ENCODE data around the gene MGAT4A. TPM values are rescaled to one million over a fixed set of nuclear protein-coding genes. Genes with fewer than 3 reads are reported as not detected.

Gene MGAT4A
- total RNA-seq, 2 donors from 2014 or later = 79.7 to 99.0 TPM

DNA sequence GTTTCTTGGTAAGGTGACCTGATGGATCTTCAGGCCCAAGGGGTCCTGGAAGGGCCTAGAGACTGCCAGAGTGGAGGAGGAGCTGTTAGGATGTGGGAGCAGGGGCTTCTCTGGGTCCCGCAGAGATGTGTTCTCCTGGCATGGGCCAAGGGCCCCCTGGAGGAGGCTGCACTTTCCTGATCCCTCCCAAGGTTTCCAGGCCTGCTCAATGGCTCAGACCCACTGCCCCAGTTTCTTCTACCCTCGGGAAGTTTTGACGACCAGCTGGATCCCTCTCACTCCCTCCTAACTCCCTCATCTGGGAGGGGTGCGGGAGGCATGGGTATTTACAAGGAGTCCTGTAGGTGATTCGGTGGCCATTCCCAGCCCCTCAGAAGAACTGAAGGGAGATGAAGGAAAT lies 158.7 kb downstream of the MGAT4A start:
- Mint-ChIP-seq H3K9me3 (no peaks in the 10 kb centered on the region), H3K27ac (peak overlapping the region; percentile 58), H3K36me3 (ENCODE audit: low read depth) (peaks cover 86% of the 10 kb centered on the region), H3K4me1 (peaks cover under 1% of the 10 kb centered on the region), H3K27me3 (no peaks in the 10 kb centered on the region), H3K4me3 (no peak overlapping the region)
- ATAC-seq (replicated peaks) = no peak

DNA sequence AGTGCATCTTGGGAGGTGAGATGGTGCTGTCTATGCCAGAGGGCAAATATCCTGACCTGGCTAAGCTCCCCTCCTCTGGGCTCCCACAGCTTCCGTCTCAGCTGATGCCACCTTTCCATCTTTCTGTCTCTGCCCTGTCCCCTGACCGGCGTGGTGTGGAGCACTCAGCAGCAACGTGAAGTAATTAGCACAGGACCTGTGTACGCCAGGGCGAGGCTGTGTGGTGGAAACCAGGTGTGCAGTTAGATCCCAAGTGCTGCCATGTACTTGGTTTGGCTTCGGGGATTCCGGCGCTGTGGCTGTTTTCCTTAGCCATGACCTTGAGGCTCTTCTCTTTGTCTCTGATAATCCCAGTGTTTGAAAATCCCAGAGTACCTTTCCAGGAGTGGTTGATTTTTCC lies 159.1 kb downstream of the MGAT4A start:
- Mint-ChIP-seq H3K9me3 (no peaks in the 10 kb centered on the region), H3K27me3 (no peaks in the 10 kb centered on the region), H3K36me3 (ENCODE audit: low read depth) (peaks cover 86% of the 10 kb centered on the region), H3K27ac (peak overlapping the region; percentile 58), H3K4me3 (no peak overlapping the region), H3K4me1 (peaks cover 5% of the 10 kb centered on the region)
- ATAC-seq (replicated peaks) = no peak

DNA sequence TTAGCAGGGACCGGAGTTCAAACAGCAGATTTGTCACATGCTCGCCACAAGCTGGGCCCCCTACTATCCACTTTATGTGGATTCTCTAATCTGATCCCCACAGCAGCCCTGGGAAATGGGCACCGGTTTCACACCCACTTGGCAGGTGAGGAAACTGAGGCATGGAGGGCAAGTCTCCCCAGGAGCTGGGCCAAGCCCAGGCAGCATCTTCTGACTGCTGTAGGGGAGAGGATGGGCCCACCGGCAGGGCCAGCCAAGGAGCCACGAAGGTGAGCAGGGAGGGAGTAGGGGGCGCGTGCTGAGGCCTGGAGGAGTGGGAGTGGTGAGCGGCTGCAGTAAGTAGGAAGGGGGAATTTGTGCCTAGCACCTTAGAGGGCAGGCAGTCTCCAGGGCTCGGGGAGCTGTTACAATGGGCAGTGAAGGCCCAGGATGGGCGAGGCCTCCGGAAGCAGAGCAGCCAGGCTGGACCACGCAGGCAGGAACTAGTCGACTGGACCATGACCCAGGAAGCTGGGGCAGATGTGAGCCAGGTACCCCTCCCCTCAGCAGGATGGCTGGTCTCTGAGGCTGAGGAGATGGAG lies 159.7 kb downstream of the MGAT4A start:
- Mint-ChIP-seq H3K4me3 (no peak overlapping the region), H3K9me3 (no peaks in the 10 kb centered on the region), H3K4me1 (peaks cover 5% of the 10 kb centered on the region), H3K27ac (peak overlapping the region; percentile 58), H3K36me3 (ENCODE audit: low read depth) (peaks cover 86% of the 10 kb centered on the region), H3K27me3 (no peaks in the 10 kb centered on the region)
- ATAC-seq (replicated peaks) = no peak

DNA sequence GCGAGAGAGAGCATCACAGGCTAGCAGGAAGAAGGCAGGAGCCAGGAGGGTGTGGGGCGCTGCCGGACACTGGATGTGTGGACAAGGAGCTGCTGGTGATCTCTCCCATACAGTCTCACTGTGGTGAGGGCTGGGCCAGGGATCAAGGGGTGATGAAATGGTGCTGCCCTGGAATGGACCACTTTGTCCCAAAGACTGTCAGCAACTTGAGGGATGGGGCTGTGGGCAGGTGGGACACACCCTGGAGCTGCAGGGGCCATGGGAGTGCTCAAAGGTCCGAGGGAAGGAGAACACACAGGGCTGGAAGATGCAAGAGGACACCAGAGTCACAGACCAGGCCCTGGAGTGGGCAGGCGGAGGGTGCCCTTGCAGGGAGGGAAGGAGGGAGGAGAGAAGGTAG lies 160.6 kb downstream of the MGAT4A start:
- H3K27ac Mint-ChIP-seq = peak overlapping the region; percentile 75
- peaks cover 86% of the 10 kb centered on the region for H3K36me3 Mint-ChIP-seq (ENCODE audit: low read depth)

DNA sequence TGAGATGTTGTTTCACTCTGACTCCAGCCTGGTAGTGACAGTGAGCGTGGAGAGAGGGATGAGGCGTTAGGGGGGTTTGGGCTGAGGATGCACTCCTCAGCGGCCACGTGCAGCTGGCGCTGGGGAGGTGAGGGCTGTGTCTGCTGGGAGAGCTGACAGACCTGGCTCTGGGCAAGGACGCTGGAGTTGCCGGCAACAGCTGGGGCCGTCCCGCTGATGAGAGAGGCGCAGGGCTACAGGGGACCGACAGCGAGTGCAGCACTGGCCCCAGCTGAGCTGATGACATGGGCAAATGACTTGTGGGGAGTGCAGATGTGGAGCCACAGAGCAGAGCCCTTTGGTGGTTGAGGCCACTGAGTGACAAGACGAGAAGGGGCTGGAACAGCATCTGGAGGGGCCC lies 161.0 kb downstream of the MGAT4A start:
- Mint-ChIP-seq H3K27me3 (no peaks in the 10 kb centered on the region), H3K9me3 (no peaks in the 10 kb centered on the region), H3K4me3 (no peak overlapping the region), H3K27ac (peak overlapping the region; percentile 75), H3K36me3 (ENCODE audit: low read depth) (peaks cover 86% of the 10 kb centered on the region), H3K4me1 (peaks cover 5% of the 10 kb centered on the region)
- no peak for ATAC-seq (replicated peaks)

More for the DNA sequence above, 160.6 kb downstream of the MGAT4A start:
- no peaks in the 10 kb centered on the region for H3K9me3 Mint-ChIP-seq
- H3K27me3 Mint-ChIP-seq = no peaks in the 10 kb centered on the region
- no peak for ATAC-seq (replicated peaks)
- peaks cover 5% of the 10 kb centered on the region for H3K4me1 Mint-ChIP-seq
- no peak overlapping the region for H3K4me3 Mint-ChIP-seq

DNA sequence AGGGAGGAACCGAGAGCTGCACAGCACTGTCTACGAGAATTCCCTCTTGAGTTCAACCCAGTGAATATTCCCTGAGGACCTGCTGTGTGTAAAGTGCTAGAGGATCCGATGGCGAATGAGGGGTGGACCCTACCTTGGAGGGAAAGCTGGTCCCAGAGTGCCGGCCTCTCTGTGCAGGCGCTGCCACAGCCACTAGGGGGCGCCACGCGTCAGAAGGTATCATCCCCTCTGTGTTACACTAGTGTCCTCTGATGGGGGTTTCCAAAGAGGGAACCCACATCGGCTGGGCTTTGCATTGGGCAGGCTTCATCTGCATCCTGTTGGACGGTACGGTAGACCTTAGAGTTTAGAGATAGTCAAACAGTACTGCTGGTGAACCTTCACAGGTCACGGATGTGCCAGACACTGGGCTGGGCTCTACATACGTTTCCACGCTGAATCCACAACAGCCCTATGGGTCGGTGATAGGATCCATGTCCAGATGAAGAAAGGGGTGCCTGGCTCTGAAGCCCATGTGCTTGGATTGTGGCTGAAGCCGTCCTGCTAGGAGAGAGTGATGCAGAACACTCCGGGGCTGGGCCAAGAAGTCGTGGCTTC lies 161.6 kb downstream of the MGAT4A start:
- Mint-ChIP-seq H3K36me3 (ENCODE audit: low read depth) (peaks cover 86% of the 10 kb centered on the region), H3K4me3 (no peak overlapping the region), H3K4me1 (peaks cover 5% of the 10 kb centered on the region), H3K27ac (peak overlapping the region; percentile 75), H3K9me3 (no peaks in the 10 kb centered on the region), H3K27me3 (no peaks in the 10 kb centered on the region)
- peak; percentile 80 for ATAC-seq (replicated peaks)

Other genes starting within 250 kb of the MGAT4A start
- gene COA5, start 122.6 kb downstream of the MGAT4A start, total RNA-seq = 10 to 100 TPM; 22.9 to 25.2 TPM
- gene UNC50, start 122.5 kb downstream of the MGAT4A start, total RNA-seq = 10 to 100 TPM; 19.5 to 26.0 TPM
- under 1 TPM; 0.13 to 0.16 TPM for gene CRACDL, start 205.1 kb upstream of the MGAT4A start, total RNA-seq

Measured in activated T-helper 17 cell treated with anti-CD3 and anti-CD28 coated beads, Interleukin-2, amount 50 U/mL, for 72 hours (primary cell).